ENCODE data around the gene GNAI3.

Gene GNAI3

GRCh38 chr1:109609881-109610280, 61.5 kb downstream of the GNAI3 start:
- no peak overlapping the region for H3K4me3 ChIP-seq (ENCODE audit: low read depth, low read length)
- in situ Hi-C loops (cut with HindIII; ENCODE audit: low sequenced_read_pairs): no loop called here
- TF ChIP-seq CTCF (IDR thresholded peaks at IDR 0.05; ENCODE audit: low read depth, low read length, missing control alignments): no peak
- no peak for DNase-seq (ENCODE audit: low read depth)

- in situ Hi-C loops (cut with HindIII; ENCODE audit: low sequenced_read_pairs): no loop called here
- H3K4me3 ChIP-seq (ENCODE audit: low read depth, low read length): no peak overlapping the region
- no peak for DNase-seq (ENCODE audit: low read depth)
- TF ChIP-seq CTCF (IDR thresholded peaks at IDR 0.05; ENCODE audit: low read depth, low read length, missing control alignments): no peak
Measured at GRCh38 chr1:109610609-109611307, 62.3 kb downstream of the GNAI3 start.

GRCh38 chr1:109611308-109611990, 63.0 kb downstream of the GNAI3 start:
- in situ Hi-C loops (cut with HindIII; ENCODE audit: low sequenced_read_pairs): no loop called here
- DNase-seq (ENCODE audit: low read depth): no peak
- no peak overlapping the region for H3K4me3 ChIP-seq (ENCODE audit: low read depth, low read length)
- TF ChIP-seq CTCF (IDR thresholded peaks at IDR 0.05; ENCODE audit: low read depth, low read length, missing control alignments): no peak

- TF ChIP-seq CTCF (IDR thresholded peaks at IDR 0.05; ENCODE audit: low read depth, low read length, missing control alignments): no peak
- in situ Hi-C loops (cut with HindIII; ENCODE audit: low sequenced_read_pairs): no loop called here
- DNase-seq (ENCODE audit: low read depth): no peak
- no peak overlapping the region for H3K4me3 ChIP-seq (ENCODE audit: low read depth, low read length)
Measured at GRCh38 chr1:109613361-109614147, 65.1 kb downstream of the GNAI3 start.

GRCh38 chr1:109615879-109616278, 67.5 kb downstream of the GNAI3 start:
- no peak for TF ChIP-seq CTCF (IDR thresholded peaks at IDR 0.05; ENCODE audit: low read depth, low read length, missing control alignments)
- H3K4me3 ChIP-seq (ENCODE audit: low read depth, low read length): no peak overlapping the region
- no peak for DNase-seq (ENCODE audit: low read depth)
- in situ Hi-C loops (cut with HindIII; ENCODE audit: low sequenced_read_pairs): no loop called here

- DNase-seq (ENCODE audit: low read depth): no peak
- no peak for TF ChIP-seq CTCF (IDR thresholded peaks at IDR 0.05; ENCODE audit: low read depth, low read length, missing control alignments)
- in situ Hi-C loops (cut with HindIII; ENCODE audit: low sequenced_read_pairs): no loop called here
- no peak overlapping the region for H3K4me3 ChIP-seq (ENCODE audit: low read depth, low read length)
Measured at GRCh38 chr1:109616391-109616790, 68.0 kb downstream of the GNAI3 start.
